T-helper 17 cell (primary cell): ENCODE data around the gene CACNA2D4. TPM values are rescaled to one million over a fixed set of nuclear protein-coding genes. Genes with fewer than 3 reads are reported as not detected.

ENCODE experiments used
- ATAC-seq: fragments of 150-1000 bp; cut with Tn5 transposase; 2 replicates; pipeline ENCODE4 v1.10.0; 2021; ENCODE audit warnings: mild to moderate bottlenecking, moderate library complexity
- DNase-seq, 3 donors: peaks; one replicate each; pipeline versions ENCODE4 v3.0.0 to v3.0.0-alpha.2; 2020 to 2021
- H3K9me3 ChIP-seq: one replicate; pipeline ENCODE4 v1.7.0; 2013; ENCODE audit warnings: low read length, mild to moderate bottlenecking; ENCODE audit not compliant: control insufficient read depth, poor library complexity, severe bottlenecking
- H3K27ac Mint-ChIP-seq: one replicate; pipeline ENCODE4 v1.8.0; 2022; ENCODE audit warnings: mild to moderate bottlenecking, moderate library complexity, mixed read lengths
- H3K27me3 Mint-ChIP-seq: one replicate; pipeline ENCODE4 v1.8.0; 2022; ENCODE audit warnings: mixed read lengths
- H3K36me3 Mint-ChIP-seq: one replicate; pipeline ENCODE4 v1.8.0; 2022; ENCODE audit warnings: low read depth, mixed read lengths
- H3K4me1 Mint-ChIP-seq: one replicate; pipeline ENCODE4 v1.8.0; 2022; ENCODE audit warnings: mild to moderate bottlenecking, mixed read lengths
- H3K4me3 Mint-ChIP-seq: one replicate; pipeline ENCODE4 v1.8.0; 2022; ENCODE audit warnings: mild to moderate bottlenecking, moderate library complexity, mixed read lengths
- total RNA-seq, 4 donors: library from RNA in 2 of 4; stranded (reverse) in 2 of 4; gene quantifications; one replicate each; pipeline ENCODE4 v1.2.3 and lab custom pipeline; 2022 to 2026

Gene CACNA2D4
- total RNA-seq, 2 donors from 2014 or later, result 18.1 to 25.2 TPM

DNA sequence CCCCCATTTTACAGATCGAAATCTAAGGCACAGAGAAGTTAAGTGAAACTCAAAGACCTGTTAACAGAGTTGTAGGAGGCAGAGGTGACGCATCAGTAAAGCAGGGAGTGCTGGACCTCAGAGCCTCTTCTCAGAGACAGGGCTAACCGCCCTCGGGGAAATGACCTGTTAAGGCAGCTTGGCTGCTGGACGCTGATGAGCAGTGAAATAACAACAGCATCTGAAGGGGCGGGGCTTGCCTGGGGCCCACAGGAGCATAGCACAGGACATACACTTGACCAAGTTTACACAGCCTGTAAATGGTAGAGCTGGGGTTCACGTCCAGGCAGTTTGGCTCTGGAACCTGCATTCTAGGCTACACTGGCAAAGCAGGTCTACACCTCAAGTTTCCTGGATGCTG is 58.8 kb downstream of the CACNA2D4 start:
- no peak for DNase-seq
- Mint-ChIP-seq H3K4me3 (no peak overlapping the region), H3K27me3 (peaks cover 5% of the 10 kb centered on the region), H3K27ac (no peak overlapping the region), H3K4me1 (peaks cover 7% of the 10 kb centered on the region), H3K36me3 (no peaks in the 10 kb centered on the region)
- H3K9me3 ChIP-seq, result no peaks in the 10 kb centered on the region
- no peak for ATAC-seq

DNA sequence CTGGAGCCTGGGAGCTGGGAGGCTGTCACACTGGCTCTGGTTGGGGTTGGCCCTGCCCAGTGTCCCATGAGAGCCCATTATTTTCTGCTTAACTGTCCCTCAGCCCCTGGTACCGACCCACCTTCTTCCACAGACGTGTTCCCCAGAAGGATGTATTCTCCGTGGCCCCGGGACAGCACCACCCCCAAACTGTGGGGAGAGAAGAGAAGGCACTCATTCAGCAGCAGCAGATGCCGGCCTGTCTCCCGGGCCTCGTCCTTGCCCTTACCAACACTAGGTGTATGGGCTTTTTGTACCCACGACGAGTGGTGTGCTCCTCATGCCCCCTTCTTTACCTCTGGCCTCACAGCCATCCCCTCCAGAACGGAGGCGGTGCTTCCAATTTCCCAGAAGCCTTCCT is 60.0 kb downstream of the CACNA2D4 start:
- H3K27ac Mint-ChIP-seq, result no peak overlapping the region
- H3K4me1 Mint-ChIP-seq, result peaks cover 7% of the 10 kb centered on the region
- DNase-seq, result no peak
- H3K36me3 Mint-ChIP-seq, result no peaks in the 10 kb centered on the region
- H3K4me3 Mint-ChIP-seq, result no peak overlapping the region
- no peak for ATAC-seq
- H3K27me3 Mint-ChIP-seq, result peaks cover 5% of the 10 kb centered on the region
- H3K9me3 ChIP-seq, result no peaks in the 10 kb centered on the region

DNA sequence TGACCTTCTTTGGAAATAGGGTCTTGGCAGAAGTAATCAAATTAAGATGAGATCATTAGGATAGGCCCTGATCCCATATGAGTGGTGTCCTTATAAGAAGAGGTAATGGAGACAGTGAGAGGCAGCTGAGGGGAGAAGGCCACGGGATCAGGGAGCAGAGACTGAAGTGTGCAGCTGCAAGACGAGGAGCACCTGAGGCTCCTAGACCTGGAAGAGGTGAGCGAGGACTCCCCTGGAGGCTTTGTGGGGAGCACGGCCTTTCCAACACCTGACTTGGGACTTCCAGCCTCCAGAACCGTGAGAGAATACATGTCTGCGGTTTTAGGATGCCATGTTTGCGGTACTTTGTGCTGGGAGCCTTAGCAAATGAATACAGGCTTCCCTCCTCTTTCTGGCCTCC is 60.6 kb downstream of the CACNA2D4 start:
- H3K27ac Mint-ChIP-seq, result no peak overlapping the region
- H3K9me3 ChIP-seq, result no peaks in the 10 kb centered on the region
- no peaks in the 10 kb centered on the region for H3K36me3 Mint-ChIP-seq
- ATAC-seq, result no peak
- DNase-seq, result no peak
- peaks cover 7% of the 10 kb centered on the region for H3K4me1 Mint-ChIP-seq
- H3K4me3 Mint-ChIP-seq, result no peak overlapping the region
- peaks cover 5% of the 10 kb centered on the region for H3K27me3 Mint-ChIP-seq

DNA sequence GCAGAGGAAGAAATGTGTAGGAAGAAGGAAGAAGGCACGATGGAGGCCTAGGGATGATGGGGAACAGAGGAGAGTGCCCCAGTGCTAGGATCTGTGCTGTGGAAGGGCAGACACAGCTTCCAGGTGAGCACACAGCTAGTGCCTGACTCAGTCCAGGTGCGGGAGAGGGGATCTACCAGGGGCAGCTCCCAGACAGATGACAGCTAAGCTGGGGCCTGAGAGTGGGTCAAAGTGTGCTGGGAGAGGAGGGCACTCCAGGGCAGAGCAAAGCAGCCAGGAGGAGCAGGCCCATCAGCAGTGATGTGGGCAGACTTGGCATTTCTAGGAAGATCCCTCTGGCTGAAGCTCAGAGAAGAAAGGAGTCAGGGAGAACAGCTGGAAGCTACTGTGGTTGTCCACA is 61.4 kb downstream of the CACNA2D4 start:
- H3K9me3 ChIP-seq, result no peaks in the 10 kb centered on the region
- DNase-seq (no peak), ATAC-seq (no peak)
- Mint-ChIP-seq H3K4me1 (peaks cover 7% of the 10 kb centered on the region), H3K36me3 (no peaks in the 10 kb centered on the region), H3K27me3 (peaks cover 5% of the 10 kb centered on the region), H3K27ac (no peak overlapping the region), H3K4me3 (no peak overlapping the region)

DNA sequence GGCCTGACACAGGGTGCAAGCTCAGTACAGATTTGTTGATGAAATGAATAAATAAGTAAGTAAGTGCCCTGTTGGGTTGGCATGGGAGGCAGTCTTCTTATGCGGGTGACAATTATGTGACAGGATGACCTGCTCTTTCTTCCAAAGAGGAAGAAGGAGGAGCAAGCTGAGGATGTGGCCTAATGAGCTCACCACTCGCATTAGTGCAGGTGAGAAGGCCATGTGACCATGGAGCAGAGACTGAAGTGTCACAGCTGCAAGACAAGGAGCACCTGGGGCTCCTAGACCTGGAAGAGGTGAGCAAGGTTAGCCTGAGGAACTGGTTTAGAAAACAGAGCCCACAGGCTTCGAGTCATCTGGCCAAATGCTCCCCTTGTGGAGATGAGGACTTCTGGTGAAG is 63.2 kb downstream of the CACNA2D4 start:
- DNase-seq (no peak), ATAC-seq (no peak)
- Mint-ChIP-seq H3K36me3 (no peaks in the 10 kb centered on the region), H3K27ac (no peak overlapping the region), H3K4me1 (peaks cover 7% of the 10 kb centered on the region), H3K4me3 (no peak overlapping the region), H3K27me3 (no peaks in the 10 kb centered on the region)
- H3K9me3 ChIP-seq, result no peaks in the 10 kb centered on the region

DNA sequence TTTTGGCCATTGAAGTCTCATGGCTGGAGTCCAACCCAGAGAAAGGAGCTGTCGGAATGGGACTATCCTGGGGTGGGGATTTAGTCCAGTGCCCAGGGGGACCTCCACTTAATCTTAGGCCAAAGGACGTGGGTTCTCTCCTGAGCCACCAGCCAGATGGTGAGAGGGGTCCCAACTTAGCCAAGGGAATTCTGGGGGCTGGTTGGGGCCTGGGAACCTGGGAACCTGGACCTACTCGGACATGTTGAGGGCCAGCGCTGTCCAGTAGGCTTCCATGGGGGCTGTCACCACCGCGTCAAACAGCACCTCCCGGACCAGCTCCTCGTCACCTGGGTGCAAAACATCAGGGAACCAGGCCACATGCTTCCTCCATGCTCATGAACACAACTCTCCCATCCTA is 64.7 kb downstream of the CACNA2D4 start:
- Mint-ChIP-seq H3K4me1 (peaks cover 7% of the 10 kb centered on the region), H3K27ac (no peak overlapping the region), H3K4me3 (no peak overlapping the region), H3K36me3 (no peaks in the 10 kb centered on the region), H3K27me3 (no peaks in the 10 kb centered on the region)
- DNase-seq (no peak), ATAC-seq (no peak)
- H3K9me3 ChIP-seq, result no peaks in the 10 kb centered on the region

DNA sequence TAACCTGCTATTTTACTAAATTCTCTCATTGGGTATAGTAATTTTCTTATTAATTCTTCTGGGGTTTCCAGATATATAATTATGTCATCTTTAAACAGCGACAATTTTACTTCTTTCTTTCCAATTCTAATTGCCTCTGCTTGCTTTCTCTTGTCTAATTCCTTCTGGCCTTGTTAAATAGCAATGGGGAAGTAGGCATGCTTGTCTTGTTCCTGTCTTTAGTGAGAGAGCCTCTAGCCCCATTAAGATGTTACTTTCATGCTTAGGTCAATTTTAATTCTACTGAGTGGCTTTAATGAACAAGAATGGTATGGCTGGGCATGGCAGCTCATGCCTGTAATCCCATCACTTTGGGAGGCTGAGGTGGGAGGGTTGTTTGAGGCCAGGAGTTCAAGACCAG is 66.4 kb downstream of the CACNA2D4 start:
- Mint-ChIP-seq H3K27ac (no peak overlapping the region), H3K4me1 (peaks cover 10% of the 10 kb centered on the region), H3K4me3 (no peak overlapping the region), H3K27me3 (no peaks in the 10 kb centered on the region), H3K36me3 (no peaks in the 10 kb centered on the region)
- ATAC-seq (no peak), DNase-seq (no peak)
- H3K9me3 ChIP-seq, result no peaks in the 10 kb centered on the region

DNA sequence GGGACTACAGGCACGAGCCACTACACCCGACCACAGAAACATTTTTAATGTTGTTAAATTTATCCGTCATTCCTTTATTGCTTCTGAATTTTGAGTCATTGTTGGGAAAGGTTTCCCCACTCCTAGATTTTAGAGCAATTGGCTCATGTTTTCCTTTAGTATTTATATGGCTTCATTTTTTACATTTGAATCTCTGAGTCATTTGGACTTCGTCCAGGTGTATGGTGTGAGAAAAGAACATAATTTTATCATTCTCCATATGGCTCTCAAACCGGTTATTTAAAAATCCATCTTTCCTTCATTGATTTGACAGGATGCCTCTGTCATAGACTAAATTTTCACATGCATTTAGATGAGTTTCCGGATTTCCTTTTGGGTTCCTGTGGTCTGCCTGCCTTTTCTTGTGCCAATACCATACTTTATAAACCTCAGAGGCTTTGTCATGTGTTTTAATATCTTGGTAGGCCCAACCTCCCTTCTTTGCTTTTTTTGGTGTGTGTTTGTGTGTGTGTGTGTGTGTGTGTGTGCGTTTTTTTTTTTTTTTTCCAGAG is 67.2 kb downstream of the CACNA2D4 start:
- ATAC-seq (no peak), DNase-seq (no peak)
- peaks cover 4% of the 10 kb centered on the region for H3K27me3 Mint-ChIP-seq
- H3K27ac Mint-ChIP-seq, result no peak overlapping the region
- H3K36me3 Mint-ChIP-seq, result no peaks in the 10 kb centered on the region
- peaks cover 10% of the 10 kb centered on the region for H3K4me1 Mint-ChIP-seq
- no peak overlapping the region for H3K4me3 Mint-ChIP-seq
- H3K9me3 ChIP-seq, result no peaks in the 10 kb centered on the region

DNA sequence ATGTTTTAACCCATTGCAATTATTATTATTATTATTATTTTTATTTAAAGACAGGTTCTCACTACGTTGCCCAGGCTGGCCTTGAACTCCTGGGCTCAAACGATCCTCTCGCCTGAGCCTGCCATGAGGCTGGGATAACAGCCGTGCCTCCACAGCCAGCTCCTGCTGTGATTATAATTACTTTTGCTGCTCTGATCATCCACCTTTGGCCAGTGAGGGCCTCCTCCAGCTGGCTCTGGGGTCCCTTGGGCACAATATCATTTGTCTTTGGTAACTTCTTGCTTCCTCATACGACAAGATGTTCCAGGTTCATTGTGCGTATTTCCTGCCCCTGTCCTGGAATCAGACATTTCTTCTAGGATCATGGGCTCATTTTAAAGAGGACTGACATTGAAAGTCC is 69.7 kb downstream of the CACNA2D4 start:
- no peak for DNase-seq
- no peak for ATAC-seq
- Mint-ChIP-seq H3K27ac (no peak overlapping the region), H3K4me3 (no peak overlapping the region), H3K4me1 (peaks cover 6% of the 10 kb centered on the region), H3K27me3 (peaks cover 20% of the 10 kb centered on the region), H3K36me3 (no peaks in the 10 kb centered on the region)
- H3K9me3 ChIP-seq, result no peaks in the 10 kb centered on the region

DNA sequence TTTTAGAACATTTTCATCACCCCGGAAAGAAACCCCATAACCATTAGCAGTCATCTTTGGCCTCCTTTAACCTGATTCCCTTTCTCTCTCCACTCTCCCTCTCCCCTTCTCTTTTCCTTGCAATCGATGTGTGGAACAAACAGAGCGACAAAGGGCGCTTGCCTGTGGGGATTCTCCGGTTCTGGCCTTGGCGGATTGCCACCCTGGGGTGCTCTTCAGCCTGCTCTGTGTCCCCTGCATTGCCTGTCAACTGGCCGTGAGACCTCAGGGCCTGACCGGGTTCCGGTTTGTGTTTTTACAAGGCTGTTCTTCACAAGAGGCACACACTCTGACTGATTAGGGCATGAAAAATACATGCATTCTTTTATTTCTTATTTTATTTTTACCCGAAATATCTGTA is 70.3 kb downstream of the CACNA2D4 start:
- no peaks in the 10 kb centered on the region for H3K9me3 ChIP-seq
- Mint-ChIP-seq H3K27me3 (peaks cover 22% of the 10 kb centered on the region), H3K27ac (no peak overlapping the region), H3K4me3 (no peak overlapping the region), H3K4me1 (peaks cover 6% of the 10 kb centered on the region), H3K36me3 (no peaks in the 10 kb centered on the region)
- no peak for ATAC-seq
- DNase-seq, result no peak

DNA sequence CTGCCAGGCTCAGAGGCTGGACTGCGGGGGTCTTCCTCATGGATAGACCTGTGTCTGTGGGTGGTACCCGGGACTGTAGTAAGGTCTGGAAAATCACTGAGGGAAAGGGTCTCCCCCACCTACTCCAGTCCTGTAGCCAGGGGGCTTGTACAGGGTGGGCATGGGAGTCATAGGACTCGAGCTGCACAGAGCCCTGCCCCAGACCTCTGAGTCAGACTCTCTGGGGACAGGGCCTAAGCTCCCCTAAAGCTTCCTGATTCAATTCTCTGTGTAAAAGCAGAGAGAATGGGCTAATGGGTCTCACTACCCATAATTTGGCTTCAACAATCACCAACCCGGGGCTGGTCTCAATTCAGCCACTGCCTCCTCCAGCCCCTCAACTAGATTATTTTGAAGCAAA is 71.0 kb downstream of the CACNA2D4 start:
- ATAC-seq (no peak), DNase-seq (no peak)
- peaks cover 27% of the 10 kb centered on the region for H3K27me3 Mint-ChIP-seq
- peaks cover 8% of the 10 kb centered on the region for H3K4me1 Mint-ChIP-seq
- no peaks in the 10 kb centered on the region for H3K9me3 ChIP-seq
- H3K4me3 Mint-ChIP-seq, result no peak overlapping the region
- H3K27ac Mint-ChIP-seq, result no peak overlapping the region
- H3K36me3 Mint-ChIP-seq, result no peaks in the 10 kb centered on the region

DNA sequence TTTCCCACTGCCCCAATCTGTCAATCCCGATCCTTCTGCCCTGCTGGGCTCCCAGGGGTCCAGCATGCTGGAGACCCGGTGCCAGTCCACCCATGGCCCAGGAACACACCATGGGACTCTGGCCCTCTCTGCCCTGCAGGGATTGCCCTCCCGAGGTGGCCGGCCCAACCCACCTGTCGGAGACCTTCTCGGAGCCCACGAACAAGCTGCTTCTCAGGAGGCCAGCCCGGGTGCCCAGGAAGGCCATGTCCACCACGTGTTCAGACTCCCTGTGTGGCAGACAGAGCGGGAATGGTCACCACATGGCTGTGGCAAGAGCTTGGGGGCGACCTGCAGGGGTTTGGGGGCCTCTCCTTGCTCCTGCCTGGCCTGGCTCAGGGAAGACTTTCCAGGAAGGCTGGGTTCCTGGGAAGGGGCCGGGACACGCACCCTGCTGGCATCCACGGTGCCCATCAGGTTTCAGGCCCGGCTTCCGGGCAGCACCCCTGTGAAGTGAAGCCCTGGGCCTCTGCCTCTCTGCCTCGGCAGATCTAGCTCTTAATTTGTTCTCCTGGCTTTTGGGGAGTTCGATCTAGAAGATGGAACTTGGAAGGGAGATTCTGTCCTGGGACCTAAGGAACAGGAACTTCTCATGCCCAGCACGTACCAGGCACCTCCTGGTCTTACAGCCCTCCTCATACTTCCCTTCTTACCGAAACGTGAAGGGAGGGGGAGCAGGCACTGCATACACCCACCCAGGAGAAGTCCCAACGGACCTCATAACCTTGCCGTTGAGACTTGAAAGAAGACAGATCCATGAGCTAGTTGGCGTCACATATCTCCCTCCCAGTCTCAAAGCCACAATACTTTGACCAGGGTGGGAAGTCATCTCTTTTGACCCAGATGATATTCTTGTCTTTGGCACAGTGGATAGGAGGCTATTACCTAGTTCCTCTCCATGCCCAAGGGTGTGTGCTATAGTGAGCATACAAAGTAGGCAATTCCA is 71.7 kb downstream of the CACNA2D4 start:
- Mint-ChIP-seq H3K4me1 (peaks cover 10% of the 10 kb centered on the region), H3K27me3 (peaks cover 31% of the 10 kb centered on the region), H3K27ac (no peak overlapping the region), H3K4me3 (no peak overlapping the region), H3K36me3 (no peaks in the 10 kb centered on the region)
- no peaks in the 10 kb centered on the region for H3K9me3 ChIP-seq
- DNase-seq (no peak), ATAC-seq (no peak)

DNA sequence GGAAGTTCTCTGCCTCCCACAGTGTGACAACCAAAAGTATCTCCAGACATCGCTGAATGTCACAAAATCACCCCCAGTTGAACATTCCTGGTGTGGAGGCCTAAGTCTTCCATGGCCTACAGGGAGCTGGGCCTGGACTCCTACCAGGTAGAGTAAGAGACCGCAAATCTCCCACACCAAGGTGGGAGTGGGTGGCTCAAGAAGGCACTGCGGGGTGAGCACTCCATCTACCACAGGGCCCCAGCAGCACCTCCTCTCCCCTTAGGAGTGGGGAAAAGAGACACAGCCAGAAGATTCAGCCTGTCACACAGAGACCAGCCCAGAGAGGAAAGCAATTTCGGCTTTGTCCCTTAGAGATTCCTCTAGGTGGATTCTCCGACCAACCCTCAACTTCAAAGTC is 72.6 kb downstream of the CACNA2D4 start:
- peaks cover 7% of the 10 kb centered on the region for H3K4me1 Mint-ChIP-seq
- no peaks in the 10 kb centered on the region for H3K9me3 ChIP-seq
- H3K4me3 Mint-ChIP-seq, result no peak overlapping the region
- DNase-seq (no peak), ATAC-seq (no peak)
- peaks cover 32% of the 10 kb centered on the region for H3K27me3 Mint-ChIP-seq
- no peak overlapping the region for H3K27ac Mint-ChIP-seq
- no peaks in the 10 kb centered on the region for H3K36me3 Mint-ChIP-seq

DNA sequence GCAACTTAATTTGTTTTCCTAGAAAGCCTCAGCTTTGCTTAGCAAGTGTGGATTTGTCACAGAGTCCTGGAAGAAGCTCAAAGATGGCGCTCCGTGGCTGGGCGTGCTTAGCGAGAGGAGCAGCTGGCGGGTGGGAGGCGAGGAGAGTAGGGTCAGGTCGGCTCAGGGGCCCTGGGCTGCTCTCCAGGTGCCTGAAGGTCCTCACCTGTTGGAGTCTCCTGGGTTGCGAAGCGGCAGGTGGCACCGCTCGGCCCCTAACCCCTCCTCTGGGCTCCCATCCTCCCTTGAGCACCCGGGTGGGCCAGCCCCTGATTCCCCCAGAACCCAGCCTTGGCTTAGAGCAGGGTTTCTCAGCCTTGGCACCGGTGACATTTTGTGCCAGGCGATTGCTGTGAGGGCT is 73.0 kb downstream of the CACNA2D4 start:
- ATAC-seq (no peak), DNase-seq (no peak)
- Mint-ChIP-seq H3K4me1 (peaks cover 7% of the 10 kb centered on the region), H3K36me3 (no peaks in the 10 kb centered on the region), H3K27ac (no peak overlapping the region), H3K4me3 (no peak overlapping the region), H3K27me3 (peaks cover 32% of the 10 kb centered on the region)
- H3K9me3 ChIP-seq, result no peaks in the 10 kb centered on the region
